ENCODE results near the gene EPHB2.
"Not testable (repeated sequence)": the region's sequence is repeated elsewhere in the genome, so short reads cannot be mapped to it uniquely, and the experiment has no call there.

The EPHB2 gene

GRCh38 chr1:22691031-22691753 is 19.4 kb upstream of the EPHB2 start:
- no peak for DNase-seq (ENCODE audit: low read depth in 2 of 2)

GRCh38 chr1:22694172-22694571 is 16.5 kb upstream of the EPHB2 start:
- DNase-seq (ENCODE audit: low read depth in 2 of 2), result no peak

DNA sequence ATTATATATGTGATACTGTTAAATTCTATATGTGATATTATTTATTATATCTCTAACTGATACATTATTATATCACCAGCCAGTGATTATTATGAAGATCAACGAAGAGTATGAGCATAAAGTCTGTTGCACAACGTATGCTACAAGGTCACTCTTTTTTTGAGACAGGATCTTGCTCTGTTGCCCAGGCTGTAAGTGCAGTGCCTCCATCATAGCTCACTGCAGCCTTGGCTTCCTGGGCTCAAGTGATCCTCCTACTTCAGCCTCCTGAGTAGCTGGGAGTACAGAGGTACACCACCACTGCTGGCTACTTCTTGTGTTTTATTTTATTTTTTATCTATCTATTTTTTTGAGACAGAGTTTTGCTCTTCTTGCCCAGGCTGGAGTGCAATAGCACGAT is 14.0 kb upstream of the EPHB2 start:
- no peak for DNase-seq (ENCODE audit: low read depth in 2 of 2)

GRCh38 chr1:22697980-22698379 is 12.7 kb upstream of the EPHB2 start:
- DNase-seq (ENCODE audit: low read depth in 2 of 2), result no peak

DNA sequence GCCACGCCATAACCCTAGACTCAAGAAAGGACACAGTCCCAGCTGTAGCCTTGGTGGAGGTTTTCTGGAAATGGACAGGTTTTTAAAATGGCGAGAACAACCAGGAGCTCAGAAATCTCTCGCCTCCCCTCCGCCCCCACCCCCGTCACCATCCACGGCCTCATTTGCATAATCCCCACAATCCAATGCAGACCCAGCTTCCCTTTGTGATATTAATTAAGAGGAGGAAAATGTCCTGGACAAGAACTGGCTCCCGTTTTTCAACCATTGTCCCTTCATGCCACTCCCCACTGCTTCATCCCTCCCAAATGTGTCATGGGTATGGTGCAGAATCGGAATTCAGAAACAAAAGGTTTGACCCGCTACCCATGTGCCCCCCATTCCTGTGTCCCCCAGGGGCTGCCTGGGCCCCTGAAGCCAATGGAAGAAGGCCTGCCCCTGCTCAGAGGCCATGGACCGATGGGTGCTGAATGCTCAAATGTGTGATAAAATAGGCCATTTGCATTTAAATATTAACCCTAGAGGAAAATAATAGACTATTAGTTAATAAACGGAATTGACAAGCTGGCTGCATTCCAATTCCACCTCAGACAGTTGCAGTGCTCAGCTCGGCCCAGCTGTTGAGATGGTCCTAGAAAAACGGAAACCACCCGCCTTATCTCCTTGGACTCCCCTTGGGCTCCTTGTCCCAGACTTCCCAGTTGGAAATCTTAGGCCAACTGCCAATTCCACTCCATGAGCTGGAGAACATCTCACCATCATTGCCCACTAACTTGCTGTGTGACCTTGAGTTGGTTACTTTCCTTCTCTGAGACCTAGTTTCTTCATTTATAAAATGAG is 10.7 kb upstream of the EPHB2 start:
- DNase-seq (ENCODE audit: low read depth in 2 of 2), result no peak

DNA sequence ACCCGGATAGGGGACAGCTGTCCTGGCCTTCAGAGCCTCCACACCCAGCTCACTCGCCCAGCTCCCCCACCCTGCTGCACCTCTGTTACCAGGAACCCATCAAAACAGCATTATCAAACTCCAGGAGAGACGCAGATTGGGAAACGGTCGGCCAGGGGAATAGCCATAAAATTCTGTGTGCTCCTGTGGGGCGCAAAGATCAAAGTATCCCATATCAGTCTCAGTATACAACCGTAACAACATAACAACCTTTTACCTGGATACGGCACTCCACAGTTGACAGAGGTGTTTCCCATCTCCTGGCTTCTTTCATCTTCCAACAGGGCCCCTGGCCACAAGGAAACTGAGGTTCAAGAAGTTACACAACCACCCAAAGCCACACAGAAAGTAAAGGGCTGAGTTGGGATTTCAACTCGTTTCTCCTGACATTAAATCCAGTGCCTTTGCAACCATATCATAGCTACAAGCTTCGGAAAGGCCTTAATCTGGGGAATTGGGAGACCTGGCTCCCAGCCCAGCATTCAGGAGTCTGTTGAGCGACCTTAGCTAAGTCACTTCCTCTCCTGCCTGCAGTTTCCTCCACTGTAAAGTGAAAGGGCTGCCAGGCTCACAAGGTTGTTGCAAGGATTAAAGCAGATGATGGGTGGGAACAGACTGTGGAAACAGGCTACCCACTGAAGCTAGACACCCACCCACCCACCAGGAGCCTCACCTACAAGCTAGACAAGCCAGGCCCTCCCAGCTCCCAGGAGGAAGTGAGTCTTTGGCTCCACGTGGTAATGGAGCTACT is 8.1 kb upstream of the EPHB2 start:
- DNase-seq (ENCODE audit: low read depth in 2 of 2), result no peak

DNA sequence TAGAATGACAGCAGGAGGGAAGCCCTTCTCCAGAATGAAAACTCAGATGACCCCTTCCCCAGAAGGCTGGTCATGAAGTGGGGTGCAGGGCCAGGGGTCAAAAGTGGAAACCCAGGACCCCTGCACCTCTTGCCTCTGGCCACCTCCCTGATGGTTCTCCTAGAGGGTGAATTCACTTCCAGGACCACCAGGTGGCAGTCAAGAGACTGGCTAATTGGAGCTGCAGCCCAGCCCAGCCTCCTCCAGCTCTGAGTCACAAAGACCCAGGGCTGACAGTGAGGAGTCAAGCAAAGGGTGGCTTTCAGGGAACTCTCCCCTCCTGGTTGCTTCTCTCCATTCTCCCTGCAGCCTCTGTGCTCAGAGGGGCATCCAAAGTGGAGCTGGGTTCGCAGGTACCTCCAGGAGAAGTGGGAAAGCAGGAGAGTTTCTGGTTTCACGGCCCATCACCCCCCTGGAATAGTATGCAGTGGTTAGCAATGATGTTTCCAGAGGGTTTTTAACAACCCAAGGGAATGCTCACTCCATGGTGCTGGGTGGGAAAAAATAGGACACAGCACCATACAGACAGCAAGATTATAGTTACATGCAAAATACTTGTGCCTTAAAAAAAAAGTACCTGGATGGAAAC is 6.1 kb upstream of the EPHB2 start:
- DNase-seq (ENCODE audit: low read depth in 2 of 2), result peak; percentile 44 to 53

DNA sequence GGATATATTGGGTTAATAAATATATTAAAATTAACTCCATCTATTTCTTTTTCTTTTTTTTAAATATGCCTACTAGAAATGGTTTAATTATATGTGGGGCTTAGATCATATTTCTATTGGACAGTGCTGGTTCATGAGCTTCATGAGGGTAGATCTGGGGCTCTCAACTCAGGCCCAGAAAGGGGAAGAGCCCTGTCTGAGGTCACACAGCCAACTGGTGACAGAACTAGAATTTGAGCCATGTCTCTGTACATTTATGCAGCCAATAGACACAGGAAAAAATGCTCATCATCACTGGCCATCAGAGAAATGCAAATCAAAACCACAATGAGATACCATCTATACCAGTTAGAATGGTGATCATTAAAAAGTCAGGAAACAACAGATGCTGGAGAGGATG is 5.1 kb upstream of the EPHB2 start:
- no peak for DNase-seq (ENCODE audit: low read depth in 2 of 2)

DNA sequence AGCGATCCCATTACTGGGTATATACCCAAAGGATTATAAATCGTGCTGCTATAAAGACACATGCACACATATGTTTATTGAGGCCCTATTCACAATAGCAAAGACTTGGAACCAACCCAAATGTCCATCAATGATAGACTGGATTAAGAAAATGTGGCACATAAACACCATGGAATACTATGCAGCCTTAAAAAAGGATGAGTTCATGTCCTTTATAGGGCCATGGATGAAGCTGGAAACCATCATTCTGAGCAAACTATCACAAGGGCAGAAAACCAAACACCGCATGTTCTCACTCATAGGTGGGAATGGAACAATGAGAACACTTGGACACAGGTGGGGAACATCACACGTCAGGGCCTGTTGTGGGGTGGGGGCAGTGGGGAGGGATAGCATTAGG is 4.5 kb upstream of the EPHB2 start:
- not testable (repeated sequence) for DNase-seq (ENCODE audit: low read depth in 2 of 2)

DNA sequence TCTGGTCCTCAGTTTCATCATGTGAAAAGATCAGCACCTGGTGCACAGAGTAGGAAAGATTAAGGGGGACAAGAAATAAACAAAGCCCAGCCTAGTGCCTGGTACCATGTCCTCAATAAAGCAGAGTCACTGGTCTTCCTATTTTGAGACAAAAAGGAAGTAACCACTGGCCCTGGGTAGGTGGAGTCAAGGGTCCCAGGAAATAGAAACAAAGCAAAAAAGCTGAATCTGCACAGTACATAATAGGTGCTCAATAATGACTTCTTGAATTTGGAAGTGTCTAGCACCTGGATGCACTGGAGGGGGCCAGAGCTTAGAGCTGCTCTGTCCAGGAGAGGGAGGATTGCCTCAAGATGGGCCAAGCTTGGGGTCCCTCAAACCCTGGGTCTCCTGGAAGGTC is 1.9 kb upstream of the EPHB2 start:
- no peak for DNase-seq (ENCODE audit: low read depth in 2 of 2)

DNA sequence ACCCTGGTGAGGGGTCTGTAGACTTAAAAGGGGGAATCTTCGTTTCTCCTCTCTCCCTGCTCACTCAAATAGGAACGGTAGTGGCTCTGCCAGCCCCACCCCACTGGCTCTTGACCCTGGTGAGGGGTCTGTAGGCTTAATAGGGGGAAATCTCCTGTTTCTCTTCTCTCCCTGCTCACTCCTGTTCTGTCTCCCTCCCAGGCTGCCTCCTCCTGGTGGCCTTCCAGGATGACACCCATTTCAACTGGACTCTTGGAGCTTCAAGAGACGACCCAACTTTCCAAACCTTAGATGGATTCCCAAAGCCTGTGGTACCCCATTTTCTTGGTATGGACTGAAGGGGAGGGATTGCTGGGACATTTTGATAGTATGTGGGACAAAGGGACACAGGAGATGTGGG is 1.4 kb upstream of the EPHB2 start:
- no peak for DNase-seq (ENCODE audit: low read depth in 2 of 2)

- no peak for DNase-seq (ENCODE audit: low read depth in 2 of 2)
Observed at GRCh38 chr1:22709891-22710700, 543 bp upstream of the EPHB2 start.

- no peak for DNase-seq (ENCODE audit: low read depth in 2 of 2)
Observed at GRCh38 chr1:22711071-22711470, 432 bp downstream of the EPHB2 start.

GRCh38 chr1:22711591-22712501 is 1.2 kb downstream of the EPHB2 start:
- DNase-seq (ENCODE audit: low read depth in 2 of 2), result no peak

DNA sequence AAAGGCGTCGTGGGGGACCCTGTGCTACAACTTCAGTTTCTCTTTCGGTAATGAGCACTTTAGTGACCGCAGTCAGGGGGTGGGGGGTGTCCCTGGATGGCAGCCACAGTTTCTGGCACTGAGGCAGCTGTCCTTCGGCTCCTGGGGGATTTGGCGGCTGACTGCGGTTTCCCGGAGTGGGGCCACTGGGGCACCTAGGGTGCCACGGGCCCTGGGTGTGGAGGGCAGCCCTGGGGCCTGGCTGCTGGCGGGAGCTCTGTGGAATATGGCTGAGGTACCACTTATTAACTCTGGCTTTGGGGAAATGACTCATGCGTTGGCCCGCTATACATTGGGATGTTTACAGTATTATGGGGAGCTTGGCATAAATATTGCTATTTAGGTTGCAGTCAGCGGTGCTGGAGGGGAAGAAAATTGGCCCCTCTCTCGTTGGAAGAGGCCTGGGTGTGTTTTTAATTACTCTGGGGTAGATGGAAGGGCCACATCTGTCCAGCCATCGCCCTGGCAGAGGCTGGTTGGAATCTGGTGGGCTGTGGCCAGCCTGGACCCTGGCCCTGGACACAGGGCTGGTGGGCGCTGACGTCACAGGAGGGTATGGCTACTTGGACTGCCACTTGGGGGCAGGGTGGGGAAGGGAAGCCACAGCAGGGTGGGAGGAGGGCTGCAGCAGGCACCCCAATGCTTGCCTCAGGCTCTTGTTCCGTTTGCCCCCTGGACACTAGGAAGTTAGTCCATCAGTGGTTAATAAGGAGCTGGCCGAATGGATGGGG is 2.0 kb downstream of the EPHB2 start:
- no peak for DNase-seq (ENCODE audit: low read depth in 2 of 2)

- DNase-seq (ENCODE audit: low read depth in 2 of 2), result no peak
Observed at GRCh38 chr1:22714455-22714854, 3.8 kb downstream of the EPHB2 start.

DNA sequence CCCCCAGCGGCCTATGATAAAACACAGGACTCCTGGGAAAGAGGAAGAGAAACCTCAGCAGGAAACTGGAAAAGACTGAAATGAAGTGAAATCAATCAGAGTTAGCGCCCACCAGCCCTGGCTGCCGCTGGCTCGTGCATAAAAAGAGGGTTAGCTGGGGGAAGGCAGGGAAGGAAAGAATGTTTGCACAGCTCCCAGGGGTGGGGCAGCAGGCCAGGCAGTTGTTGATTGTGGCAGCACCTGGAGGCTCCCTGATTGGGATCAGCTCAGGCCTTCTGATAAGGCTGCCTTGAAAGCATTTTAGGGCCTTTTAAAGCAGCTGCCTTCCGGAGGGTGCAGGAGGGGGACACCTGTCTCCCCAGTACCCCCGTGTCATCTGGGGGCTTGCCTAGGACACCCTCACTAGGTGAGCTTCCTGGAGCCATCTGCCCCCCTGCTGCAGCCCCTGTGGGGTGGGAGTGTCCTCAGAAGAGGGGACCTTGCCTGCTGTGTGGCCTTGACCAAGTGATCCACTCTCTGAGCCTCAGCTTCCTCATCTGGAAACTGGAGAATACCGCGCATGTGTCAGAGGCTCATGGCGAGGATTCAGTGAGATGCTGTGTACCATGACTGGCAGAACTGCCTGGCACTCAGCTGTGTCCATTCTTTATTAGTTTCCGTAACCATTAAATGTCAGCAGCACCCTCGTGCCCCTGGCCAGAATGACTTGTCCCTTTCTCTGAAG is 6.6 kb downstream of the EPHB2 start:
- DNase-seq (ENCODE audit: low read depth in 2 of 2), result no peak

DNA sequence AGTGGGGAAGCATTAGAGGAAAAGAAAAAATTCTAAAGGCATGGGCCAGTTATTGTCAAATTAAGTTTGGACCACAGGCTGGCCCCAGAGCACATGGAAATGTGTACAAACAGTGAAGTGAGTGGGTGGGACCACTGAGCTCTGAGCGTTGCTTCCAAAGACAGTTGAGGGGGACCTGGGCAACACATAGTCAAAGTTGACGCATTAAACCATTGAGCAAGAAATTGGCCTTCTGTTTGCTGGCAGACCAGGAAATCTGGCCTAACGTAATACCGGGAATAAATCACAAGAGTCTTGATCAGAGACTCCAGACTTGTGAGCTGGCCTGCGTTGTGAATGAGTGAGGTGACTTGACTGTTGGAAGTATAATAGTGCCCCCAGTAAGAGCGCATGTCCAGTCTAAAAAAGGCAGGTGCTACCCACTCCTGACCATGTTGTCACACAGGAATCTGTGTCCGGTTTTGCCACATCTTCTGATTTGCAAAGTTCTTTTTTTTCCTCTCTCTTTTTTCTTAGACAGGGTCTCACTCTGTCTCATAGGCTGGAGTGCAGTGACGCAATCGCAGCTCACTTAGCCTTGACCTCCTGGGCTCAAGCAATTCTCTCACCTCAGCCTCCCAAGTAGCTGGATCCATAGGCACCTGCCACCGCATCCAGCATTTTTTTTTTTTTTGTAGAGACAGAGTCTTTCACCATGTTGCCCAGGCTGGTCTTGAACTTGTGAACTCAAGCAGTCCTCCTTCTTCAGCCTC is 10.7 kb downstream of the EPHB2 start:
- DNase-seq (ENCODE audit: low read depth in 2 of 2), result no peak

All from stimulated activated CD4-positive, alpha-beta T cell treated with anti-CD3 and anti-CD28 coated beads, Interleukin-1b, Interleukin-23, amount 100 ng/mL, for 1 hour (primary cell).